Panc1 (cell line): Measurements from ENCODE around the gene DCAF11. TPM values are rescaled to one million over a fixed set of nuclear protein-coding genes. Genes with fewer than 3 reads are reported as not detected.

ENCODE experiments used
- ATAC-seq: fragments of 200-7000 bp; cut with Tn5 transposase; 2 replicates; pipeline ENCODE4 v1.9.1; 2020; ENCODE audit warnings: mild to moderate bottlenecking, moderate library complexity
- BruUV-seq: library from RNA; stranded (reverse); fragments of 400-500 nt; replicated peaks from 2 replicates; lab custom pipeline; 2021; lab: Mats Ljungman, UMichigan
- CTCF ChIA-PET: fragments of 300-600 bp; sonication (Branson Sonifier 250); formaldehyde crosslinking; loops from one replicate; lab custom pipeline; 2022; ENCODE audit warnings: antibody characterized with exemption; lab: Charles Lee
- POLR2A ChIA-PET: fragments of 300-600 bp; sonication (Branson Sonifier 250); formaldehyde crosslinking; loops from one replicate; lab custom pipeline; 2022; ENCODE audit warnings: antibody characterized with exemption; lab: Charles Lee
- DNase-seq: peaks from one replicate; pipeline ENCODE4 v3.0.0-alpha.2; 2010; ENCODE audit warnings: low read depth, low spot score
- H3K27ac ChIP-seq: 2 replicates; pipeline ENCODE4 v1.5.1; 2011; ENCODE audit warnings: mild to moderate bottlenecking, low read length, inconsistent platforms
- H3K27me3 ChIP-seq: fragments of 200-500 bp; sonication (Bioruptor generic); 2 replicates; pipeline ENCODE4 v1.6.0; 2014; ENCODE audit warnings: low read length, inconsistent platforms; ENCODE audit not compliant: control insufficient read depth, insufficient read depth
- H3K36me3 ChIP-seq: fragments of 200-500 bp; sonication (Bioruptor generic); 2 replicates; pipeline ENCODE4 v1.5.1; 2014; ENCODE audit warnings: inconsistent platforms, mild to moderate bottlenecking, low read length, moderate library complexity; ENCODE audit not compliant: control insufficient read depth, insufficient read depth
- H3K4me1 ChIP-seq: 2 replicates; pipeline ENCODE4 v1.5.1; 2011; ENCODE audit warnings: inconsistent platforms, mild to moderate bottlenecking, low read length, moderate library complexity; ENCODE audit not compliant: control insufficient read depth, insufficient read depth
- H3K4me3 ChIP-seq, 2 experiments: 2 replicates each; pipeline ENCODE4 v1.5.1; 2011 to 2012; ENCODE audit warnings: low read depth in 2 of 2, low read length in 2 of 2, mild to moderate bottlenecking in 2 of 2, inconsistent platforms in 1 of 2, moderate library complexity in 1 of 2
- H3K9me3 ChIP-seq: fragments of 200-500 bp; sonication (Bioruptor generic); 2 replicates; pipeline ENCODE4 v1.5.1; 2014; ENCODE audit warnings: low read depth, mild to moderate bottlenecking, inconsistent platforms, low read length, moderate library complexity; ENCODE audit not compliant: control insufficient read depth, insufficient read depth
- CTCF ChIP-seq: fragments of 450-650 bp; IDR thresholded peaks from 2 replicates; pipeline ENCODE4 v1.5.1; 2017; ENCODE audit warnings: mild to moderate bottlenecking
- POLR2AphosphoS5 ChIP-seq: IDR thresholded peaks from 2 replicates; pipeline ENCODE4 v1.6.1; 2012; ENCODE audit warnings: mild to moderate bottlenecking, low read depth, low read length, moderate library complexity
- REST ChIP-seq, 2 experiments: IDR thresholded peaks; 2 replicates each; pipeline ENCODE4 v1.6.1; 2011 to 2012; ENCODE audit warnings: low read depth in 2 of 2, control low read depth in 1 of 2, low read length in 1 of 2, mild to moderate bottlenecking in 1 of 2, moderate library complexity in 1 of 2; ENCODE audit not compliant: insufficient read depth in 1 of 2
- SIN3A ChIP-seq: IDR thresholded peaks from 2 replicates; pipeline ENCODE4 v1.6.1; 2012; ENCODE audit warnings: low read depth, mild to moderate bottlenecking, low read length, moderate library complexity, borderline replicate concordance; ENCODE audit not compliant: insufficient read depth
- TCF7L2 ChIP-seq: IDR thresholded peaks from 2 replicates; pipeline ENCODE4 v1.6.1; 2011; ENCODE audit warnings: mild to moderate bottlenecking, low read depth, low read length, inconsistent platforms
- in situ Hi-C: cut with HindIII; loops from 2 replicates; pipeline ENCODE4 v1.10.0; 2016; ENCODE audit warnings: low sequenced_read_pairs, low pct_unique_long_range_greater_than_20kb
- intact Hi-C: fragments of 100-400 bp; cut with micrococcal nuclease; formaldehyde crosslinking; loops from one replicate; pipeline ENCODE4 v1.10.0; 2022; ENCODE audit not compliant: unreplicated experiment
- total RNA-seq: library from RNA; stranded (reverse); gene quantifications from one replicate; pipeline ENCODE4 v1.2.1, GENCODE V29; 2021; ENCODE audit not compliant: unreplicated experiment

Gene DCAF11
- total RNA-seq, 1 experiment from 2014 or later, result 37.4 TPM

DNA sequence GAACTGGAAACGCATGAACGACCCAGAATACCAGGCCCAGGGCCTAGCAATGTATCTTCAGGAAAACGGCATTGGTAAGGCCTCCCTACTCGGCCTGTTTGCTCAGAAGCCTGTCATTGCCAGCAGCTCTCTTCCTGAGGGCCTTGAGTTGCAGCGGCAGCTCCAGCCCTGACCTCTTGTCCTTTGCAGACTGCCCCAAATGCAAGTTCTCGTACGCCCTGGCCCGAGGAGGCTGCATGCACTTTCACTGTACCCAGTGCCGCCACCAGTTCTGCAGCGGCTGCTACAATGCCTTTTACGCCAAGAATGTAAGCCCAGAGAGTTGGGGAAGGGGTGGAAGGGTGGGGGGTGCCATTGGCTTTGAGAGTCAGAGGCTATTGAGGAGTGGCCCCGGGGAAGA is 42.8 kb downstream of the DCAF11 start:
- ChIA-PET POLR2A (no interaction called here), CTCF (no interaction called here)
- Histone ChIP-seq H3K27me3 (no peaks in the 10 kb centered on the region), H3K4me1 (peaks cover 4% of the 10 kb centered on the region), H3K9me3 (no peaks in the 10 kb centered on the region), H3K4me3 (no peak overlapping the region), H3K36me3 (peaks cover 3% of the 10 kb centered on the region), H3K27ac (no peak overlapping the region)
- no peak for DNase-seq
- intact Hi-C loops, result no loop called here
- no peak for ATAC-seq
- BruUV-seq, result no TSS peak
- in situ Hi-C loops, result no loop called here
- TF ChIP-seq CTCF (no peak), SIN3A (no peak), REST (IDR thresholded peaks at IDR 0.05; ENCODE audit: insufficient read depth in 1 of 2, low read depth in 2 of 2, low read length in 1 of 2) (no peak), POLR2AphosphoS5 (no peak), TCF7L2 (no peak)

GRCh38 chr14:24159777-24160498 is 45.4 kb downstream of the DCAF11 start:
- H3K36me3 ChIP-seq, result no peaks in the 10 kb centered on the region; the same call in none of the 2 replicates
- BruUV-seq, result no TSS peak

More at GRCh38 chr14:24159777-24160498, 45.4 kb downstream of the DCAF11 start:
- no peak for ATAC-seq
- Histone ChIP-seq H3K27ac (no peak overlapping the region), H3K27me3 (no peaks in the 10 kb centered on the region), H3K4me3 (no peak overlapping the region), H3K9me3 (no peaks in the 10 kb centered on the region), H3K4me1 (peaks cover 4% of the 10 kb centered on the region)
- intact Hi-C loops, result no loop called here
- POLR2A ChIA-PET, result no interaction called here
- in situ Hi-C loops, result no loop called here
- CTCF ChIA-PET, result interaction anchor here (0.6 kb wide), 1 partner anchor 1683 kb away, joined by 6 read pairs; no protein-coding TSS in a partner anchor
- TF ChIP-seq REST (IDR thresholded peaks at IDR 0.05; ENCODE audit: insufficient read depth in 1 of 2, low read depth in 2 of 2, low read length in 1 of 2) (no peak), SIN3A (no peak), POLR2AphosphoS5 (no peak), TCF7L2 (no peak), CTCF (no peak)
- no peak for DNase-seq
